ENCODE measurements around the gene TMEM37. TPM values are rescaled to one million over a fixed set of nuclear protein-coding genes. Genes with fewer than 3 reads are reported as not detected.

The TMEM37 gene
- total and polyA plus RNA-seq, 8 donors = 15.3 to 31.2 (median 28.0) TPM

GRCh38 chr2:119463136-119463535, 31.5 kb downstream of the TMEM37 start:
- no peak for TF ChIP-seq CTCF (IDR thresholded peaks at IDR 0.05)
- Histone ChIP-seq H3K4me3 (no peak overlapping the region), H3K36me3 (no peaks in the 10 kb centered on the region), H3K9me3 (no peaks in the 10 kb centered on the region), H3K27me3 (no peaks in the 10 kb centered on the region), H3K4me1 (peaks cover 0 to 4% of the 10 kb centered on the region in 2 donors), H3K27ac (no peak overlapping the region)
- intact Hi-C loops (cut with DNase I) = no loop called here
- ATAC-seq = no peak
- no peak for DNase-seq

DNA sequence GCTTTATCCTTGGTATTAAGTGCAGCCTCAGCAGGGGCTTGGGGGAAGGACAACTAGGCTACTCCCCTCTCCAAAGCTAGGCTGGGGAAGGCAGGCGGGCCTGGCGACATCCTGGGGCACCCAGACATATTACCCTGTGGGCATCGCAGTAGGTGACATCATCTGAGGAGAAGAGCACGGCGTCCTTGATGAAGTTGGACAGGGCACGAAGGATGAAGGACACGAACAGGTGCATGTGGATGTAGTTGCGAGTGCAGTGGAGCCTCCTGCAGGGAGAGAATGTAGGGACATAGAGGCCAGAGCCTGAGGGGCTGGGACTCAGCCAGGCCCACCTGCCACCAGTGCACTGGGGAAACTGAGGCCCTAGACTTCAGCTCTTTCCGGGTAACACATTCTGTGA, 32.3 kb downstream of the TMEM37 start:
- Histone ChIP-seq H3K27ac (no peak overlapping the region), H3K9me3 (no peaks in the 10 kb centered on the region), H3K36me3 (no peaks in the 10 kb centered on the region), H3K4me1 (peaks cover 6 to 8% of the 10 kb centered on the region in 2 donors), H3K27me3 (no peaks in the 10 kb centered on the region), H3K4me3 (no peak overlapping the region)
- no peak for TF ChIP-seq CTCF (IDR thresholded peaks at IDR 0.05)
- intact Hi-C loops (cut with DNase I) = no loop called here
- no peak for ATAC-seq
- DNase-seq = no peak

DNA sequence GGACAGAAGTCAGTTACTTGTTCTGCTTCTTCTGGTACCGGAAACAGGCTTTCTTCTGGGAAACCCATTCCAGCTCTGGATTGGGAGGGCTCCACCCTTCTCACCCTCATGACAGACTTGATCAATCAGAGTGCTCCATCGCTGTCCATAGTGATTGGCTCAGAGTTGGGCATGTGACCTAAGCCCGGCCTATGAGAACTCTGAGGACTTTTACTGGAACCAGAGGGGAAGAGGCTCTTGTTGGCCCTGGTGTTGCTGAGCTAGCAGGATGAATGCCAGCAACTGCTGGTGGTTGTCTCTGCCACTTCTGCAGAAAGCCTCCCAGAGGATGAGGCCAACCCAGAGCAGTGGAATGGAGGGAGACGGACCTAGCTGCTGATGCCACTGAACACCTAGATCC, 33.3 kb downstream of the TMEM37 start:
- Histone ChIP-seq H3K4me1 (peaks cover 9 to 14% of the 10 kb centered on the region in 2 donors), H3K36me3 (no peaks in the 10 kb centered on the region), H3K4me3 (no peak overlapping the region), H3K27me3 (no peaks in the 10 kb centered on the region), H3K9me3 (no peaks in the 10 kb centered on the region), H3K27ac (no peak overlapping the region)
- ATAC-seq (peak; percentile 40), DNase-seq (peak in 2 of 4 donors; percentile 56 to 57)
- TF ChIP-seq CTCF (IDR thresholded peaks at IDR 0.05) = no peak
- intact Hi-C loops (cut with DNase I) = no loop called here

GRCh38 chr2:119465687-119466086, 34.0 kb downstream of the TMEM37 start:
- H3K27ac ChIP-seq = no peak overlapping the region
- peaks cover 9 to 16% of the 10 kb centered on the region in 2 donors for H3K4me1 ChIP-seq
- H3K9me3 ChIP-seq = no peaks in the 10 kb centered on the region
- TF ChIP-seq CTCF (IDR thresholded peaks at IDR 0.05) = no peak
- DNase-seq = peak in 1 of 4 donors; percentile 58
- H3K36me3 ChIP-seq = no peaks in the 10 kb centered on the region
- ATAC-seq = no peak
- no peaks in the 10 kb centered on the region for H3K27me3 ChIP-seq
- intact Hi-C loops (cut with DNase I) = no loop called here
- H3K4me3 ChIP-seq = no peak overlapping the region

GRCh38 chr2:119466373-119466772, 34.7 kb downstream of the TMEM37 start:
- DNase-seq = no peak
- peaks cover 9 to 16% of the 10 kb centered on the region in 2 donors for H3K4me1 ChIP-seq
- no peak overlapping the region for H3K27ac ChIP-seq
- H3K27me3 ChIP-seq = no peaks in the 10 kb centered on the region
- no peaks in the 10 kb centered on the region for H3K36me3 ChIP-seq
- no peak for TF ChIP-seq CTCF (IDR thresholded peaks at IDR 0.05)
- no peaks in the 10 kb centered on the region for H3K9me3 ChIP-seq
- intact Hi-C loops (cut with DNase I) = no loop called here
- ATAC-seq = no peak
- H3K4me3 ChIP-seq = no peak overlapping the region
